ES-I3 (cell line): ENCODE results near the gene SV2B.

Experiments used
- H3K36me3 ChIP-seq: 2 replicates; pipeline ENCODE4 v1.6.1; 2013; ENCODE audit warnings: mild to moderate bottlenecking, low read length, control low read depth, moderate library complexity; ENCODE audit not compliant: insufficient read depth
- H3K4me1 ChIP-seq: 2 replicates; pipeline ENCODE4 v1.6.1; 2013; ENCODE audit warnings: mild to moderate bottlenecking, control low read depth, low read length; ENCODE audit not compliant: insufficient read depth
- H3K9ac ChIP-seq: 2 replicates; pipeline ENCODE4 v1.6.1; 2013; ENCODE audit warnings: low read depth, mild to moderate bottlenecking, low read length, moderate library complexity
- H3K9me3 ChIP-seq: 2 replicates; pipeline ENCODE4 v1.6.1; 2013; ENCODE audit warnings: mild to moderate bottlenecking, low read length, moderate library complexity; ENCODE audit not compliant: control insufficient read depth, insufficient read depth

SV2B gene

GRCh38 chr15:91234759-91235158 is 134.7 kb downstream of the SV2B start:
- no peaks in the 10 kb centered on the region for H3K9me3 ChIP-seq
- H3K4me1 ChIP-seq, result no peaks in the 10 kb centered on the region
- no peak overlapping the region for H3K9ac ChIP-seq
- H3K36me3 ChIP-seq, result no peaks in the 10 kb centered on the region

- Histone ChIP-seq H3K9ac (no peak overlapping the region), H3K4me1 (no peaks in the 10 kb centered on the region), H3K36me3 (no peaks in the 10 kb centered on the region), H3K9me3 (no peaks in the 10 kb centered on the region)
Measured at GRCh38 chr15:91235376-91235775, 135.3 kb downstream of the SV2B start.

GRCh38 chr15:91237445-91237844 is 137.4 kb downstream of the SV2B start:
- H3K9me3 ChIP-seq, result no peaks in the 10 kb centered on the region
- no peaks in the 10 kb centered on the region for H3K36me3 ChIP-seq
- H3K4me1 ChIP-seq, result no peaks in the 10 kb centered on the region
- no peak overlapping the region for H3K9ac ChIP-seq

GRCh38 chr15:91238644-91239425 is 138.8 kb downstream of the SV2B start:
- no peak overlapping the region for H3K9ac ChIP-seq

DNA sequence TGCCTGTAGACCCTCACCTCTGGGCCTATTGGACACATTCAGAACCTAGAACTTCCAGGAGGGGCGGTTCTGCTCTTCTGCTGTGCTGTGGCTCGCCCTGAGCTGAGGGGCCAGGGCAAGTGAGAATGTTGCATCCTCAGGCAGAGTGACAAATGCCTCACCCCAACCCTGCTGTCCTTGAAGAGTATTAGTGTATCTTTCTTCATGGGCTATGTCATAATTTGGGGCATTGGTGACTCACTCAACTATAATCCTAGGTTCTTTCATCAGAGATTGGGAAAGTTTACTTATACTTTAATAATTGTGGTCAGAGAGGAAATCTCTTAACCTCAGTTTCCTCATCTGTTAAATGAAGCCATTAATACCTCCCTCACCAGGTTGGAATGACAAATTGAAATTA is 143.8 kb downstream of the SV2B start:
- Histone ChIP-seq H3K36me3 (no peaks in the 10 kb centered on the region), H3K9me3 (no peaks in the 10 kb centered on the region), H3K9ac (no peak overlapping the region), H3K4me1 (no peaks in the 10 kb centered on the region)

More at GRCh38 chr15:91238644-91239425, 138.8 kb downstream of the SV2B start:
- no peaks in the 10 kb centered on the region for H3K36me3 ChIP-seq
- H3K4me1 ChIP-seq, result no peaks in the 10 kb centered on the region
- no peaks in the 10 kb centered on the region for H3K9me3 ChIP-seq

GRCh38 chr15:91244919-91245318 is 144.9 kb downstream of the SV2B start:
- no peaks in the 10 kb centered on the region for H3K9me3 ChIP-seq
- H3K36me3 ChIP-seq, result no peaks in the 10 kb centered on the region
- H3K4me1 ChIP-seq, result no peaks in the 10 kb centered on the region
- no peak overlapping the region for H3K9ac ChIP-seq

DNA sequence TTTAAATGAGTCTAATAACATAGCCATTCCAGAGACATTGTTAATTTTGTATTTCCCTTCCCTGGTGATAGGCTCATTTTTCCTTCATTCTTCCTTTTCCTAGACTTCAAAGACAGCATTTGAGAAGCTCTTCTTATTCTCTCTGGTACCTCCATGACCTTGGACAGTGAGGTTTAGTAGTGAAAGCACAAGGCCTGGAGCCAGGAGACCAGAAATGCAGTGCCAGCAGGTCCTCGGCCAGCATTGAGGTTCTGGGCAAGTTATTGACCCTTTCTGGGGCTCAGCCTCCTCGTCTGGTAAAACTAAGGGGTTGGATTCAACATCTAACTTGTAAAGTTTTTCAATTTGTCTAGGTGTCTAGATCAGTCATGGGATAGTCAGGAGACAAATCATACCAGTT is 146.9 kb downstream of the SV2B start:
- Histone ChIP-seq H3K36me3 (no peaks in the 10 kb centered on the region), H3K9me3 (no peaks in the 10 kb centered on the region), H3K9ac (no peak overlapping the region), H3K4me1 (no peaks in the 10 kb centered on the region)

DNA sequence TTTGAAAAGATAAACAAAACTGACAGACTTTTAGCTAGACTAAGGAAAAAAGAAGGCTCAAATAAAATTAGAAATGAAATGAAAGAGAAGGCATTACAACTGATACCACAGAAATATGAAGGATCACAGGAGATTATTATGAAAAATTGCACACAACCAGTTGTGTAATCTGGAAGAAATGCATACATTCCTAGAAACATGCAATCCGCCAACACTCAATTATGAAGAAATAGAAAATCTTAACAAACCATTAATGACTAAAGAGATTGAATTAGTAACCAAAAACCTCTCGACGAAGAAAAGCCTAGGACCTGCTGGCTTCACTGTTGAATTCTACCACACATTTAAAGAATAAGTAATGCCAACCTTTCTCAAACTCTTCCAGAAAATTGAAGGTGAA is 149.5 kb downstream of the SV2B start:
- H3K9ac ChIP-seq, result no peak overlapping the region
- H3K9me3 ChIP-seq, result no peaks in the 10 kb centered on the region
- H3K36me3 ChIP-seq, result no peaks in the 10 kb centered on the region

GRCh38 chr15:91252322-91252721 is 152.3 kb downstream of the SV2B start:
- H3K9ac ChIP-seq, result no peak overlapping the region
- H3K9me3 ChIP-seq, result no peaks in the 10 kb centered on the region
- H3K4me1 ChIP-seq, result no peaks in the 10 kb centered on the region
- H3K36me3 ChIP-seq, result no peaks in the 10 kb centered on the region

More for the DNA sequence above, 149.5 kb downstream of the SV2B start:
- no peaks in the 10 kb centered on the region for H3K4me1 ChIP-seq

DNA sequence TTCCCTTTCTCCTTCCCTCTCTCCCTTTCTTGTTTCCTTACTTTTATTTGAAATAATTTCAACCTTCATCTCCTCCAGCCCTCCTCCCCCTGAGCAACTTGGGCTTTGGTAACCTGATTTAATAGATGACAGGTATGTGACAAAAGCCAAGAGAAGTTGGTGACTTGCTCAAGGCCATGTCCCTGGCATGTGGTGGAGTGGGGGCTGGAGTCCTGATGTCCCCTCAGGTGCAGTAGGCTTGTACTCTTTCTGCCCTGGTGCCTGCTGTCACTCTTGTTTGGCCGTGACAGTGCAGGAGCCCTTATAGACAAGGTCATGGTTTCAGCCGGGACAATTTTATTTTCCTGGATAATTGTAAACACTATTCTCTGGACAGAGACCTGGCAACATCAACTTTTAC is 152.7 kb downstream of the SV2B start:
- Histone ChIP-seq H3K9ac (no peak overlapping the region), H3K36me3 (no peaks in the 10 kb centered on the region), H3K9me3 (no peaks in the 10 kb centered on the region), H3K4me1 (no peaks in the 10 kb centered on the region)

DNA sequence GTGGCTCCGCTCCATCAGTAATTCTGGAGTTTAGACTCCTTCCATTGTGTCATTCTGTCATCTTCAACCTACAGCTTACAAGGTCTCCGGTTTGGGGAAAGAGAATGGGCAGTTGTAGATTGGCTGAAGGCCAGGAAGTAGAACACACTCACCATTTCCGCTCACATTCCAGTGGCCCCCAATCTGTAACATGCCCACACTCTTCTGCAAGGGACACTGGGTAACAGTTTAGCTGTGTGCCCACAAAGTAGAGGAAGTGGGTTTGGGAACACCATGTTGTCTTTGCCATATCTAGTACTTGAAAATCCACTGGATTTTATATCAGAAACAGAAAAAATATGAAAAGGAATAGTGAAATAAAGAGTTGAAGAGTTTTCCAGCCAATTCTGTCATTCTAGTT is 153.5 kb downstream of the SV2B start:
- H3K4me1 ChIP-seq, result no peaks in the 10 kb centered on the region
- H3K9ac ChIP-seq, result no peak overlapping the region
- H3K9me3 ChIP-seq, result no peaks in the 10 kb centered on the region
- H3K36me3 ChIP-seq, result no peaks in the 10 kb centered on the region

DNA sequence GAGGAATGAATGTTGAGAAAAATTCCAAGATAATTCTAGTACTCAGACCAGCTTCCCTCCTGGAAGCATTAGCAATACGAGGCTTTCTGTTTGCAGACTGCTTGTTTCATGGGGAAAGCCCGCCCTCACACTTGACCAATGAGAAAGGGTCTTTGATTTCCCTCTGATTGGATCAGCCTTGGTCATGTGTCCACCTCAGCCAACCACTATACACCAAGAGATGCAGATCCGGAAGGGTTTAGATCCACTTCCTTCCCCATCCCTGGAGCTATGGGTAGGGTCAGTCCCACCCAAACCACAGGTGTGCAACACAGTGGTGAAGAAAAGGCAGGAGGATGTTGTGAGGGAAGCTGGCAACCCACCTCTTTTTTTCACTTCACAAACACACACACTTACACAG is 154.7 kb downstream of the SV2B start:
- Histone ChIP-seq H3K9ac (no peak overlapping the region), H3K36me3 (no peaks in the 10 kb centered on the region), H3K4me1 (no peaks in the 10 kb centered on the region)

DNA sequence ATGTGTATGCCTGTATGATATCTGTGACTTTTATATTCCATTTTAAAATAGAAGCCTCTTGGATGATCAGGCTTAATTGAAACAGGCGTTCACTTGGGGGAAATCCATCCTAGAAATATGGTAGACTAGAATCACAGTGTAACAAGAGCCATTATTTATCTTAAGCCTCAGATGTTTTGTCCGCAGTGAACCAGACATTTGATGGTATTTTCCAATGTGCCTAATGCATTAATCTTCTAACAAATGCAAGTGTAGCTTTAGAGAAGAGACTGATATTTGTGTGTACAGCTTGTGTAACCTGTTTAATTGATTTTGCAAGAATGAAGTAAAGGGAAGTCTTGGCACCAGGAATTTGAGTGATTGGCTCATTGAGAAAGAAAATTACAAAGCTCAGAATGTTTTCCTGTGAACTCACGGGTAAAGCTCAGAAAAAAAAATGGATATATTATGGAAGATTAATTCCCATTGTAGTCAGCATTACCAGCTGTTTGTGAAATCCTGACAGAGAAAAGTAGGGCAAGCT is 155.7 kb downstream of the SV2B start:
- Histone ChIP-seq H3K36me3 (no peaks in the 10 kb centered on the region), H3K4me1 (no peaks in the 10 kb centered on the region), H3K9ac (no peak overlapping the region), H3K9me3 (0 out of 2 replicates have a peak, but pooled peaks cover 2% of the 10 kb centered on the region)

More for the DNA sequence above, 154.7 kb downstream of the SV2B start:
- H3K9me3 ChIP-seq, result no peaks in the 10 kb centered on the region

GRCh38 chr15:91257746-91258414 is 157.8 kb downstream of the SV2B start:
- Histone ChIP-seq H3K9me3 (0 out of 2 replicates have a peak, but pooled peaks cover 2% of the 10 kb centered on the region), H3K4me1 (no peaks in the 10 kb centered on the region), H3K36me3 (no peaks in the 10 kb centered on the region), H3K9ac (no peak overlapping the region)

- no peaks in the 10 kb centered on the region for H3K36me3 ChIP-seq
- 0 out of 2 replicates have a peak, but pooled peaks cover 2% of the 10 kb centered on the region for H3K9me3 ChIP-seq
- H3K4me1 ChIP-seq, result no peaks in the 10 kb centered on the region
- no peak overlapping the region for H3K9ac ChIP-seq
Measured at GRCh38 chr15:91258415-91258759, 158.3 kb downstream of the SV2B start.
